TTC549 (cell line): ENCODE data around the gene NPAT.
A peak's percentile ranks its signal among the peaks of the same experiment; 100 is the strongest.
"Not testable (repeated sequence)": the region's sequence is repeated elsewhere in the genome, so short reads cannot be mapped to it uniquely, and the experiment has no call there.

Experiments used
- FAIRE-seq: peaks from 2 replicates; lab custom pipeline; 2012; peaks lifted over from hg19 to GRCh38; lab: Jason Lieb, UNC

The NPAT gene

DNA sequence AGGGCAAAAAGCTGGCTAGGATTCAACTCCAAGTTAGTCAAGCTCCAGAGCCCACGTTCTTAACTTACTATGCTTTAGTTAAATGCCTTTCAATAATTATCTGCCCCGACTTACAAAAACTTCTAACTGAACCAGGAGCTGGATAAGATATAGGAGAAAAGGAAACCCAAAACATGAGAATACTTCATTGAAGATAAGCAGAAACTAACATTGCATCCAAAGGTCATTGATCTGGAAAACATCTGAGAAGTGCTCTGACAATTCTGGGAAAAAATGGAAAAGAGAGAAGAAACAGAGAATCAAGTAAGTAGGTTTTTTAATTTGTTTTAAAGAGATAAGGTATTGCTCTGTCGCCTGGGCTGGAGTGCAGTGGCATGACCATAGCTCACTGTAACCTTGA, 73.9 kb downstream of the NPAT start:
- FAIRE-seq = no peak

DNA sequence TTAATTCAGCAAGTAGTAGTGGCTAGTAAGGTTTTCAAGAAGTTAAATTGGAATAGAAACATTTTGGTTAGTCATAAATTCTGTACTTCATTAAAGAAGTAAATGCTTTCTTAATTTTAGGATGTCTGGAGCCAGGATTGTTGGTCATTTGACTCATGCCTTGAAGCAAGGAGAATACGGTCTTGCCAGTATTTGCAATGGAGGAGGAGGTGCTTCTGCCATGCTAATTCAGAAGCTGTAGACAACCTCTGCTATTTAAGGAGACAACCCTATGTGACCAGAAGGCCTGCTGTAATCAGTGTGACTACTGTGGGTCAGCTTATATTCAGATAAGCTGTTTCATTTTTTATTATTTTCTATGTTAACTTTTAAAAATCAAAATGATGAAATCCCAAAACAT, 75.3 kb downstream of the NPAT start:
- no peak for FAIRE-seq

DNA sequence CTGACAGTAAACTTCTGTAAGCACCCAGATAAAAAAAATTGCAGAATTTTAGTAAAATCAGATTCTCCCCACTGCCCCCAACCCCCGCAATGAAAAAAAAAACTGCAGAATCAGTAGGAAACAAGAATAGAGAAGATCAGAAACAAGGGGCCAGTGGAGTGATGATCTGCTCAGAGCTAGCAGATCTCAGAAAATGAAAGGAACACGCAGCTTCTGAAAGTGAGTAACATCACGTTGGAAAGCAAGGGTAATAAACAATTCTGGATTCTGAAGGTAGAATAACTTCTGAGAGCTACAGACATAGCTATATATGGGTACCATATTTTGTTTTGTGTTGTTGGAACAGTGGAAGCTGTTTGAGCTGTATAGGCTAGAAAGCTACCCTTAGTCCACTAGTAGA, 77.8 kb downstream of the NPAT start:
- FAIRE-seq = no peak

DNA sequence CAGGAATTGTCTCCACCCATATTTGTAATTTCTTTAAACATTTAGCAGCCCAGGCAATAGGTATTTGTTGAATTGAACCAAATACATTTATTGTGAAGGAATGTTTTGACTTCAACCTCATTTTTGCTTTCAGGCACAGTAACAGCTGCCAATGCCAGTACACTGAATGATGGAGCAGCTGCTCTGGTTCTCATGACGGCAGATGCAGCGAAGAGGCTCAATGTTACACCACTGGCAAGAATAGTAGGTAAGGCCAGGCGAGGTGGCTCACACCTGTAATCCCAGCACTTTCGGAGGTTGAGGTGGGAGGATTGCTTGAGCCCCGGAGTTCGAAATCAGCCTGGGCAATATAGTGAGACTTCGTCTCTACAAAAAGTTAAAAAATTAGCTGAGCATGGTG, 80.1 kb downstream of the NPAT start:
- no peak for FAIRE-seq

DNA sequence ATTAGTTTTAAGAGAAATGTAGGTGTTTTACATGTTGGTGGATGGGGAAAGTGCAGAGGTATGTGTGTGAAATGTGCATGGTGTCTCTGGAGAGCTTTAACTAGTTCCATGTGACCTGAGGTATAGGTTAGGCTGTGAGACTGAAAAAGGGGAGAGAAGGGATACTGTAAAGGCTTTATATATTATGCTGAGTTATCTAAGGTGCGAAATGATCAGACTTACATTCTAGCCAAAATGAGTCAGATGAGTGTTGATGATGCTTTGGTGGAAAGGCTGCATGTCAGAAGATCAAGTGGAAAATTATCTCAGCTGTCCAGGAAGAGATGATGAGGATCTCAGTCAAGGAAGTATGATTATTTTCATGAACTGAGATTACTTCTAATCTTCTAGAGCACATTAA, 85.2 kb downstream of the NPAT start:
- no peak for FAIRE-seq

DNA sequence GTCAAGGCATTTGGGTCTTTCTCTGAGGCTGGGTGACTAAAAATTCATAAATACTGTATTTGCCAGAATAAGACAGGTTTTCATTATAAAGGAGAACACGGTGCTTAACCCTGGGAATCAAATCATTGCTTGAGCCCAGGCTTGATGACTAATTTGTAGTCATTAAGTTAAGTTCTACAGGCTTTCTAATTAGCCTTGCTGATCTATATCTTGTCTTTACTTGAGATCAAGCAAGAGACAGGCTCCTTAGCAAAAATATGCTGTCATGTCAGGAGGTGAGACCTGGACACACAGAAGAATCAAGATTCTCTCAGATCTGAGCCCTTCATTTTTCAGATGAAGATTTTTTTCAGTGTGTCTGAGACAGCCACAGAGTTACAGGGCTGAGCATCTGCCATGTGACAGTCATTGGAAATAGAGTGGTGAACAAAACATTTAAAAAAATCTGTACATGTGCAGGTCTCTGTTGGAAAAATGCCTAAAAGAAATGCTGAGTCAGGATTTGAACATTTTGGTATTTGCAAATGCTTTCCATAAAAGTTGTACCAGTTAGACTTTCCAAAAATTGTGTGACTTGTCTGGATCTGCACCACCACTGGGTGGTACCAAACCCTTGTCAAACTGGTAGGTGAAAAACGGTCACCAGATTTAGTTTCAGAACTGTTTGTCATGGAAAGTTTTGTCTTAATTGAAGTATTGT, 86.4 kb downstream of the NPAT start:
- FAIRE-seq = peak; percentile 3

DNA sequence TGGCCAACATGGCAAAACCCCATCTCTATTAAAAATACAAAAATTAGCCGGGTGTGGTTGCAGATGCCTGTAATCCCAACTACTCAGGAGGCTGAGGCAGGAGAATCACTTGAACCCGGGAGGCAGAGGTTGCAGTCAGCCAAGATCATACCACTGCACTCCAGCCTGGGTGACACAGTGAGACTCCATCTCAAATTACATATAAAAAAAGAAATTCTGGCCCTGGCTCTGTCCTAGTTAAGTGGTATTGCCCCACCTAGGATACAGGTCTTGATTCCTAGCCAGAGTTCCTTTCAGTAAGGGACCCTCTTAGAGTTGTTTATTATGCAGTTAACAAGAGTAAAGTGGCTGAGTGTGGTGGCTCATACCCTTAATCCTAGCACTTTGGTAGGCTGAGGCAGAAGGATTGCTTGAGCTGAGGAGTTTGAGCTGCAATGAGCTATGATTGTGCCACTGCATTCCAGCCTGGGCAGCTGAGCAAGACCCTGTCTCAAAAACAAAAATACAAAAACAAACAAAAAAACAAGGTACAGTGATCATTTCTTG, 89.4 kb downstream of the NPAT start:
- not testable (repeated sequence) for FAIRE-seq

DNA sequence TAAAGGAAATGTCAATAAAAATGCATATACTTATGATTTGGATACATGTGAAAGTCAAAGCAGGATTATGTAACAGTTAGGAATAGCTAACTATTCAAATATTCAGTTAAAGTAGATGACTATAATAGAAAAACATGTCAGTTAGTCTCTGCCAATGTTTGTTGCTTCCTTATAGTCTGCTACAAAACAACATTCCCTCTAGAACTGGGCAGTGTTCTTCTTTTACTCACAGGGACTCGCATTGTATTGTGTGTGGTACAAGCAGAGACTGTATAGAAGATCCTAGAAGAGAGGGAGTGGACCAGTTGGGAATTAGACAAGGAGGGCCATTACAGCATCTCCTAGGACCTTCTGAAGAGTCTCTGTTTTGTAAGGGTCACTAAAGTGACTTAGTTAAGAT, 90.4 kb downstream of the NPAT start:
- FAIRE-seq = no peak

DNA sequence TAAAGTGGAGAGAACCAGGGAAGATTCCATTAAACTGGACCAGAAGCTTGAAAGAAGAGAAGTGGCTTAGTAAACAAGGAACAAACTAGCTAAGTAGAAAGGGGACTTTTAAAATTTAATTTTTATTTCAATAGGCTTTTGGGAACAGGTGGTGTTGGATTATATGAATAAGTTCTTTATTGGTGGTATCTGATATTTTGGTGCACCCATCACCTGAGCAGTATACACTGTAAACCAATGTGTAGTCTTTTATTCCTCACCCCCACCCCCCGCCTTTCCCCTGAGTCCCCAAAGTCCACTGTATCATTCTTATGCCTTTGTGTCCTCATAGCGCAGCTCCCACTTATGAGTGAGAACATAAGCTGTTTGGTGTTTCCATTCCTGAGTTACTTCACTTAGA, 93.7 kb downstream of the NPAT start:
- FAIRE-seq = no peak

DNA sequence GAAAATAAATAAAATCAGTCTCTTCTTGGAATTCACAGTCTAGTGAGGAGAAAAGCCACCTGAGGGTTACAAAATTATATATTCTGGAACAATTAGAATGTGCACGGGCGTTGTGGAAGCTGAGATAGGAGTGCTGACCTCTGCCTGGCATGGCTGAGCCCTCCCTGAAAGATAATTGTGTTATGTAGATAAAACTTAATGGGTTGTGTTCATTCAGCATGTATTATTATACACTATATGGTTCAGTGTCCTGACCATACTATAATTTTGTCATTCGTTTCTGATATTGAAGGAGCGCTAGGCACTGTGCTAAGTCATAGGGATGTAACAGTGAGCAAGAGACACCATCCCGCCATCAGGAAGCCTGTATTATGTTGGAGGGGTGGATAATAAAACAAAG, 97.3 kb downstream of the NPAT start:
- FAIRE-seq = no peak

DNA sequence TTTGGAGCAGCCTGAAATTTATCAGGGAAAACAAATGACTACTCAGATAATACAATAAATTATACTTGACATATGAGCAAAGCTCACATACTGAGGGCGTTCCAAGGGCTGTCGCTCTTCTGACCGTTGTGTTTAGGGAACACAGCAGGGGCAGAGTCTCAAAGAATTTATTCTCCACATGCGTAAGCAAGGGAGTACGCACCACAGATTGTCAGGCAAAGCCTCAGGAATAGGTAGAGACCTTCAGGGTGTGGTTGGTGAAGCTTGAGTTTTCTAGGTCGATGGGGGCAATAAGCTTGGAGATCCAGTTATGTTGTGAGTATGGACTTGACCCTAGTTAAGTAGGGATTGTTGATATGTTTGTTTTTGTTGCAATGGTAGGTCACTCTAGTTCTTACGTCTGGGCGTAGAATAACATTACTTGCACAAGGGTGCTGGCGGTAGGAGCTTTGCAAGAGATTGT, 100.2 kb downstream of the NPAT start:
- FAIRE-seq = no peak

DNA sequence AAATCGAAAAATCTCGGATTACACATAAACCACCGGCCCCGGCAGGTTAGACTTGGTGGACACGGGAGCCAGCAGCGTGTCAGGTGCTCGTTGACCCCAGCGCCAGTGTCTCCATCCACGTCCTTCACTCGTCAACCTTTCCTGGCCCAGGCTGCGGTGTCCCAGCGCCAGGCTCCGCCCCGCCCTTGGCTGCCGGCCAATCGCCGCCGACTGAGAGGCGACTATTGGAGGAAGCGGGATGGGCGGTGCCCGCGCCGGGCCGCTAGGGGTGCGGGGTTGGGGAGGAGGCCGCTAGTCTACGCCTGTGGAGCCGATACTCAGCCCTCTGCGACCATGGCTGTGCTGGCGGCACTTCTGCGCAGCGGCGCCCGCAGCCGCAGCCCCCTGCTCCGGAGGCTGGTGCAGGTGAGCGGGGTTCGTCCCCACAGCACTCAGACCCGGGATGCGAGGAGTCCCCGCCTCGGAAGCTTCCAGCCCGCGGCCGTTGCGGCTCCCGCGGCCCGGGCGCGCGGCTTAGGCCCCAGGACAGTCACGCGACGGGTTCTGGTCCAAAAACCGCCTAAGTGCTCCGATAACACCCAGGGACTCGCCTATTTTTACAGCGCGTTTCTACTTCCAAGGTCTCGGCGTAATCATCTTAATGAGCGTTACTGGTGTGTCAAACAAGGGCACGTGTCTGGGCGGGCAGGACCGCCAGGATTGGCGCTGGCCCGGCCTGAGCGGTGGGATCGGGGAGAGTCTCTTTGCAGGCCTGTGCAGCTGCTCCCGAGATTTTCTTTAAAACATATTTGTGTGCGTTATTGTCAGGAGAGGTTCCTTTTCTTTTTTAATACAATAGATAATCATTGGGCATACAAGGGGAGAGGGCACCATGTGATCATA, 100.9 kb downstream of the NPAT start, which contains the start of gene ACAT1:
Gene ACAT1 (plus strand): TSS at position 294 of the 882 bp plus-strand sequence. CDS start 40 bp downstream, at position 334.
- FAIRE-seq = no peak

DNA sequence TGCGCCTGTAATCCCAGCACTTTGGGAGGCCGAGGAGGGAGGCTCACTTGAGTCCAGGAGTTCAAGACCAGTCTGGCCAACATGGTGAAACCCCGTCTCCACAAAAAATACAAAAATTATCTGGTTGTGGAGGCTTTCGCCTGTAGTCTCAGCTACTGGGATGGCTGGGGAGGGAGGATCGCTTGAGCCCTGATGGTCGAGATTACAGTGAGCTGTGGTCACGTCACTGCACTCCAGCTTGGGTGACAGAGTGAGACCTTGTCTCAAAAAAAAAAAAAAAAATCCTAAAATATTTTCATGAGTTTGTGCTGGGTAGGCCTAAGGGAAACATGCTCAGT, 101.5 kb downstream of the NPAT start:
- not testable (repeated sequence) for FAIRE-seq

DNA sequence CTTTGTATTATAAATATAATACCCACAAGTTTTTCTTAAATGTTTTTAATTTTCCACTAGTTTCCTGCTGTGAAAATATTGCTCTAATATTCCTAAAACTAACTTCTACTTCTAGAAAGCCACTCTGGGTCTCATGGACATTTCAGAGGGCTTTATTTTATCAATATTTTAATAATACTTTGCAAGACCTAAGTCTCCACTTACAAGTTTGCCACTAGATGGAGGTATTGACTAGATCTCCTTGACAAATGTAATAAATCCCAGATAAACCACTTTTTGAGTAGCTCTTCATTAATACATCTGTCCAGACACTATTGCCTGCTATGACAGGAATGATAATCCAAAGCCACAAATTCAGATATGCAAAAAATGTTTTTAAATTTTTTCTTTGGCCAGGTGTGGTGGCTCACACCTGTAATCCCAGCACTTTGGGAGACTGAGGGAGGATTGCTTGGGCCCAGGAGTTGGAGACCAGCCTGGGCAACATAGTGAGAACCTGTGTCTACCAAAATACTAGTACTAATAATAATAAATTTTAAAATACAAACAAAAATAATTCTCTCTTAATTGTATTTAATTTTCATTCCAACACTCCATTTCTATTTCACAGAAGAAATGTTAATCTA, 104.6 kb downstream of the NPAT start:
- FAIRE-seq = peak; percentile 85

DNA sequence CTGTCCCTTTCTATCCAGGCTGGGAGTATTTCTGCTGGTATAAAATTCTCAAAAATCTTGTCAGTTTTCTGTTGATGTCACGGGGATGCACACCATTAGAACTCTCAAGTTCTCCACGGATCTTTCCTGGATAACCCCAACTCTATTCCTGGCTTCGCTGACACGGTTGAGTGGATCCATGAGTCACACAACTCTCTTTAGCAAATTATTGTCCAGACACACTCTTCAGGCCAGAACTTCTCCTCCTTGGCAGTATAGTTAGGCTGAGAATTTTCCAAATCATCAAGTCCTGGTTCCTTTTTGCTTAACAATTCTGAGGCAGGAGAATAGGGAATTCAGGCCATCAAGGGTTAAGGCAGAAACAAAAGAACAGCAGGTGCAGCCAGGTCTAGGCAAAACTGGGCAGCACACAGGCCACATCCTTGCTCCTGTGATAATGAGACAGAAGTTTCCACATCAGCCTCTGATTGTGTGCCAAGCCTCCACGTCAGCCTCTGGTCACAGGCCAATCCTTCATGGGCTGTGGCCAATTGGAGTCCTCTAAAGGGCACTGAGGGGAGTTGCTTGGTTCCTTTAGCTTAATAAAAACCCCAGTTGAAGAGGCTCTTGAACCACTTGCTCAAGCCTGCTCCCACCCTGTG, 106.8 kb downstream of the NPAT start:
- no peak for FAIRE-seq

DNA sequence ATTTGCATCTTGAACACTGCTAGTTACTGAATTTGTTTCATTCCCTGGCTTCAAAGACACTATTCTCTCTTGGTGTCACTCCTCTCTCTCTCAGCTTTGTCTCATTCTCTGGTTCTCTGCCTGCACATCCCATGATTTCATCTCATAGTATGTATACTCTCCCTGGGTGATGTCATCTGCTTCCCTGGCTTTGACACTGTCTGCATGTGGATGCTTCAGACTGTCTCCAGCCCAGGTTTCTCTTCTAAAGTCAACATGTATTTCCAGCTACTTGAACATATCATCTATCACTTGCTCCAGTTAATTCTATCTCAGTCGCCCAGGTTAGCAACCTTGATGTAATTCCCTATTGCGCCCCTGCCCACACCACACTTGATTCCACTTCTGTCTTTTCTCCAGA, 110.4 kb downstream of the NPAT start:
- FAIRE-seq = no peak

DNA sequence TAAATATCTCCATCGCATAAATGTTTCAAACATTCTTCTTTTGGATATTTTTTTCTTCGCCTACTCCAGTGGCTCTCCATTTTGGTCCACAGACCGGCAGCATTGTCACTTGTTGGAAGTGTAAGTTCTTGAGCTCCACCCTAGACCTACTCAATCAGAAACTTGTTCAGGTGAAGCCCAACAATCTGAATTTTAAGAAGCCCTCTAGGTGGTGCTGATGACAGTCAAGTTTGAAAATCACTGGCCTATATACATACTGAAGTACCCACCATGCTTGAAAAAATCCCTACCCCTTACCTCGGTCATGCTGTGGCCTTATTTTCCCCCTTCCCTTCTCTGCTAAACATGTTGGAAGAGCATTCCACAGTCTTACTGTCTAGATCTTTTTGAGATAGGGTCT, 111.3 kb downstream of the NPAT start:
- FAIRE-seq = no peak
